Measurements from ENCODE around the gene MCTP1. TPM values are rescaled to one million over a fixed set of nuclear protein-coding genes. Genes with fewer than 3 reads are reported as not detected.
A peak's percentile ranks its signal among the peaks of the same experiment; 100 is the strongest.

The MCTP1 gene
- total and polyA plus RNA-seq, 10 of the 15 experiments (the other 5 are each of a cell fraction or from before 2014, with no cell fraction given) = 12.6 to 45.9 (median 18.8) TPM

DNA sequence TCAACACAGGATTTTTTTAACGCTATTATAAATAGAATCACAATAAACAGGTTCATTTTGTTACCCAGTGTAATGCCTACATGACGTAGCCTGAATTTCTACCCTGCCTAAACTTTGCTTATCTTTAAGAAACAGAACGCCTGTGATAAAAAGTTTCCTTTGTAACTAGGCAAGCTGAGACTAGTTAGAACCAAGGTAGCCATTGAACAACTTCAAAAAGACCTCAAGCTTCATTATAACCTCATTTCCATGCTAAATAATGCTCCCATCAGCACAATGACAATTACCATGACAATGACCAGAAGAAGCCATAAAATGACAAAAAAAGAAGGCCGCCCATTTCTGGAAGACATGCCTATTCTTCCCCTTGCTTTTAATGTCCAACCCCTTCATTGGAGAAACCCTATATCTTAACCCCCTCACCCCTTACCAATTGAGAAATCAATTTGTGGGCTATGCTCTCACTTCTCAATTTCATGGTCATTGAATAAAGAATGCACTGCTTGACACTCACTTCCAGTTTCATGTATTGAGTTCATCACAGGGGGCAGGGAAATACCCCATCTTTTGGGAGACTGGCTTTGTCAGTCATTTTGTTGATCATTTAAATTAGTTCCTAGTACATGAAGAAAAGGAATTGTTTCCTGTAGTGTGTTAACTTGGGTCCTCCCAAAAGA, 276.8 kb downstream of the MCTP1 start (continued):
- TF ChIP-seq, protein P1, sequence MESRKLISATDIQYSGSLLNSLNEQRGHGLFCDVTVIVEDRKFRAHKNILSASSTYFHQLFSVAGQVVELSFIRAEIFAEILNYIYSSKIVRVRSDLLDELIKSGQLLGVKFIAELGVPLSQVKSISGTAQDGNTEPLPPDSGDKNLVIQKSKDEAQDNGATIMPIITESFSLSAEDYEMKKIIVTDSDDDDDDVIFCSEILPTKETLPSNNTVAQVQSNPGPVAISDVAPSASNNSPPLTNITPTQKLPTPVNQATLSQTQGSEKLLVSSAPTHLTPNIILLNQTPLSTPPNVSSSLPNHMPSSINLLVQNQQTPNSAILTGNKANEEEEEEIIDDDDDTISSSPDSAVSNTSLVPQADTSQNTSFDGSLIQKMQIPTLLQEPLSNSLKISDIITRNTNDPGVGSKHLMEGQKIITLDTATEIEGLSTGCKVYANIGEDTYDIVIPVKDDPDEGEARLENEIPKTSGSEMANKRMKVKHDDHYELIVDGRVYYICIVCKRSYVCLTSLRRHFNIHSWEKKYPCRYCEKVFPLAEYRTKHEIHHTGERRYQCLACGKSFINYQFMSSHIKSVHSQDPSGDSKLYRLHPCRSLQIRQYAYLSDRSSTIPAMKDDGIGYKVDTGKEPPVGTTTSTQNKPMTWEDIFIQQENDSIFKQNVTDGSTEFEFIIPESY (IDR thresholded peaks at IDR 0.05) = no peak
- TF ChIP-seq SMAD1 (IDR thresholded peaks at IDR 0.05; ENCODE audit: low read depth, partially characterized antibody) = no peak
- TF ChIP-seq, protein P2, sequence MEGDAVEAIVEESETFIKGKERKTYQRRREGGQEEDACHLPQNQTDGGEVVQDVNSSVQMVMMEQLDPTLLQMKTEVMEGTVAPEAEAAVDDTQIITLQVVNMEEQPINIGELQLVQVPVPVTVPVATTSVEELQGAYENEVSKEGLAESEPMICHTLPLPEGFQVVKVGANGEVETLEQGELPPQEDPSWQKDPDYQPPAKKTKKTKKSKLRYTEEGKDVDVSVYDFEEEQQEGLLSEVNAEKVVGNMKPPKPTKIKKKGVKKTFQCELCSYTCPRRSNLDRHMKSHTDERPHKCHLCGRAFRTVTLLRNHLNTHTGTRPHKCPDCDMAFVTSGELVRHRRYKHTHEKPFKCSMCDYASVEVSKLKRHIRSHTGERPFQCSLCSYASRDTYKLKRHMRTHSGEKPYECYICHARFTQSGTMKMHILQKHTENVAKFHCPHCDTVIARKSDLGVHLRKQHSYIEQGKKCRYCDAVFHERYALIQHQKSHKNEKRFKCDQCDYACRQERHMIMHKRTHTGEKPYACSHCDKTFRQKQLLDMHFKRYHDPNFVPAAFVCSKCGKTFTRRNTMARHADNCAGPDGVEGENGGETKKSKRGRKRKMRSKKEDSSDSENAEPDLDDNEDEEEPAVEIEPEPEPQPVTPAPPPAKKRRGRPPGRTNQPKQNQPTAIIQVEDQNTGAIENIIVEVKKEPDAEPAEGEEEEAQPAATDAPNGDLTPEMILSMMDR (IDR thresholded peaks at IDR 0.05 in 2 of 3, conservative IDR thresholded peaks at IDR 0.05 in 1 of 3; ENCODE audit: control insufficient read depth in 2 of 3, extremely low read depth in 1 of 3, insufficient read depth in 1 of 3, low read depth in 3 of 3, low read length in 3 of 3) = no peak
- TF ChIP-seq CREM (IDR thresholded peaks at IDR 0.05; ENCODE audit: low read depth) = 0 out of 2 replicates have a peak, but pooled peaks have one; percentile 28
- TF ChIP-seq POU2F2 (IDR thresholded peaks at IDR 0.05; ENCODE audit: borderline replicate concordance, low read depth, low read length) = no peak
- TF ChIP-seq IKZF1 (conservative IDR thresholded peaks at IDR 0.05) = peak; percentile 58
- TF ChIP-seq TCF3 (IDR thresholded peaks at IDR 0.05; ENCODE audit: borderline replicate concordance, insufficient read depth, low read depth, low read length) = no peak
- TF ChIP-seq MTA2 (IDR thresholded peaks at IDR 0.05; ENCODE audit: low read depth) = peak; percentile 92
- no peak for TF ChIP-seq ZSCAN29 (IDR thresholded peaks at IDR 0.05)
- TF ChIP-seq NFIC (IDR thresholded peaks at IDR 0.05; ENCODE audit: low read depth, low read length) = peak; percentile 61
- TF ChIP-seq CEBPB (IDR thresholded peaks at IDR 0.05; ENCODE audit: borderline replicate concordance in 1 of 2, low read depth in 2 of 2, low read length in 2 of 2) = 0 out of 4 replicates have a peak, but pooled peaks of 1 of the 2 experiments have one; percentile 54
- TF ChIP-seq RELB (IDR thresholded peaks at IDR 0.05; ENCODE audit: low read depth) = peak; percentile 45; the same call in 1 of the 2 replicates
- TF ChIP-seq DPF2 (IDR thresholded peaks at IDR 0.05) = peak; percentile 74; the same call in 1 of the 2 replicates
- TF ChIP-seq RELA (IDR thresholded peaks at IDR 0.05; ENCODE audit: borderline replicate concordance, partially characterized antibody) = no peak
- TF ChIP-seq NR2F1 (conservative IDR thresholded peaks at IDR 0.05) = peak; percentile 90
- TF ChIP-seq NR2C1 (IDR thresholded peaks at IDR 0.05) = 0 out of 2 replicates have a peak, but pooled peaks have one; percentile 4
- TF ChIP-seq RUNX3 (IDR thresholded peaks at IDR 0.05; ENCODE audit: low read length) = peak; percentile 88
- TF ChIP-seq SREBF2 (IDR thresholded peaks at IDR 0.05; ENCODE audit: low read length) = no peak
- TF ChIP-seq BMI1 (IDR thresholded peaks at IDR 0.05; ENCODE audit: borderline replicate concordance) = peak; percentile 45; the same call in 1 of the 2 replicates
- TF ChIP-seq IKZF2 (IDR thresholded peaks at IDR 0.05) = peak; percentile 46 to 59
- 0 out of 2 replicates have a peak, but pooled peaks have one; percentile 28 for TF ChIP-seq EED (IDR thresholded peaks at IDR 0.05; ENCODE audit: low read depth)
- TF ChIP-seq, protein P3, sequence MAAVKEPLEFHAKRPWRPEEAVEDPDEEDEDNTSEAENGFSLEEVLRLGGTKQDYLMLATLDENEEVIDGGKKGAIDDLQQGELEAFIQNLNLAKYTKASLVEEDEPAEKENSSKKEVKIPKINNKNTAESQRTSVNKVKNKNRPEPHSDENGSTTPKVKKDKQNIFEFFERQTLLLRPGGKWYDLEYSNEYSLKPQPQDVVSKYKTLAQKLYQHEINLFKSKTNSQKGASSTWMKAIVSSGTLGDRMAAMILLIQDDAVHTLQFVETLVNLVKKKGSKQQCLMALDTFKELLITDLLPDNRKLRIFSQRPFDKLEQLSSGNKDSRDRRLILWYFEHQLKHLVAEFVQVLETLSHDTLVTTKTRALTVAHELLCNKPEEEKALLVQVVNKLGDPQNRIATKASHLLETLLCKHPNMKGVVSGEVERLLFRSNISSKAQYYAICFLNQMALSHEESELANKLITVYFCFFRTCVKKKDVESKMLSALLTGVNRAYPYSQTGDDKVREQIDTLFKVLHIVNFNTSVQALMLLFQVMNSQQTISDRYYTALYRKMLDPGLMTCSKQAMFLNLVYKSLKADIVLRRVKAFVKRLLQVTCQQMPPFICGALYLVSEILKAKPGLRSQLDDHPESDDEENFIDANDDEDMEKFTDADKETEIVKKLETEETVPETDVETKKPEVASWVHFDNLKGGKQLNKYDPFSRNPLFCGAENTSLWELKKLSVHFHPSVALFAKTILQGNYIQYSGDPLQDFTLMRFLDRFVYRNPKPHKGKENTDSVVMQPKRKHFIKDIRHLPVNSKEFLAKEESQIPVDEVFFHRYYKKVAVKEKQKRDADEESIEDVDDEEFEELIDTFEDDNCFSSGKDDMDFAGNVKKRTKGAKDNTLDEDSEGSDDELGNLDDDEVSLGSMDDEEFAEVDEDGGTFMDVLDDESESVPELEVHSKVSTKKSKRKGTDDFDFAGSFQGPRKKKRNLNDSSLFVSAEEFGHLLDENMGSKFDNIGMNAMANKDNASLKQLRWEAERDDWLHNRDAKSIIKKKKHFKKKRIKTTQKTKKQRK (IDR thresholded peaks at IDR 0.05; ENCODE audit: low read depth, low read length) = no peak

All from GM12878 (cell line).